SKM-1 treated with dmso at 0.1 percent for 144 hours (cell line): Measurements from ENCODE around the gene PARP2.
A peak's percentile ranks its signal among the peaks of the same experiment; 100 is the strongest.
"Not testable (repeated sequence)": the region's sequence is repeated elsewhere in the genome, so short reads cannot be mapped to it uniquely, and the experiment has no call there.

ENCODE experiments used
- DNase-seq: peaks from one replicate; lab custom pipeline; 2025; ENCODE audit not compliant: unreplicated experiment; lab: John Stamatoyannopoulos, UW

PARP2 gene

GRCh38 chr14:20345366-20345765, 1.9 kb downstream of the PARP2 start:
- DNase-seq: no peak

GRCh38 chr14:20346713-20347112, 3.3 kb downstream of the PARP2 start:
- DNase-seq: no peak

GRCh38 chr14:20347747-20348146, 4.3 kb downstream of the PARP2 start:
- no peak for DNase-seq

GRCh38 chr14:20350282-20350681, 6.8 kb downstream of the PARP2 start:
- DNase-seq: no peak

GRCh38 chr14:20350860-20351259, 7.4 kb downstream of the PARP2 start:
- DNase-seq: no peak

- no peak for DNase-seq
Observed at GRCh38 chr14:20356422-20356821, 13.0 kb downstream of the PARP2 start.

- not testable (repeated sequence) for DNase-seq
Observed at GRCh38 chr14:20358474-20358873, 15.0 kb downstream of the PARP2 start.

- DNase-seq: no peak
Observed at GRCh38 chr14:20365928-20366327, 22.5 kb downstream of the PARP2 start.

- DNase-seq: no peak
Observed at GRCh38 chr14:20372796-20373195, 29.4 kb downstream of the PARP2 start.

GRCh38 chr14:20375471-20375870, 32.0 kb downstream of the PARP2 start:
- no peak for DNase-seq

GRCh38 chr14:20376071-20376588, 32.7 kb downstream of the PARP2 start:
- no peak for DNase-seq

- no peak for DNase-seq
Observed at GRCh38 chr14:20377171-20377570, 33.7 kb downstream of the PARP2 start.

- no peak for DNase-seq
Observed at GRCh38 chr14:20379743-20380142, 36.3 kb downstream of the PARP2 start.

- no peak for DNase-seq
Observed at GRCh38 chr14:20380681-20381080, 37.2 kb downstream of the PARP2 start.

GRCh38 chr14:20381341-20381740, 37.9 kb downstream of the PARP2 start:
- no peak for DNase-seq

- DNase-seq: no peak
Observed at GRCh38 chr14:20382526-20382925, 39.1 kb downstream of the PARP2 start.

GRCh38 chr14:20383032-20383431, 39.6 kb downstream of the PARP2 start:
- no peak for DNase-seq

- DNase-seq: no peak
Observed at GRCh38 chr14:20383636-20384035, 40.2 kb downstream of the PARP2 start.

- no peak for DNase-seq
Observed at GRCh38 chr14:20384321-20384720, 40.9 kb downstream of the PARP2 start.

- no peak for DNase-seq
Observed at GRCh38 chr14:20384886-20385285, 41.5 kb downstream of the PARP2 start.

GRCh38 chr14:20386276-20386855, 42.9 kb downstream of the PARP2 start:
- DNase-seq: no peak

GRCh38 chr14:20387576-20387975, 44.1 kb downstream of the PARP2 start:
- DNase-seq: peak; percentile 35

GRCh38 chr14:20388159-20388558, 44.7 kb downstream of the PARP2 start:
- no peak for DNase-seq
